ENCODE data around the gene EDN3.

EDN3 gene

DNA sequence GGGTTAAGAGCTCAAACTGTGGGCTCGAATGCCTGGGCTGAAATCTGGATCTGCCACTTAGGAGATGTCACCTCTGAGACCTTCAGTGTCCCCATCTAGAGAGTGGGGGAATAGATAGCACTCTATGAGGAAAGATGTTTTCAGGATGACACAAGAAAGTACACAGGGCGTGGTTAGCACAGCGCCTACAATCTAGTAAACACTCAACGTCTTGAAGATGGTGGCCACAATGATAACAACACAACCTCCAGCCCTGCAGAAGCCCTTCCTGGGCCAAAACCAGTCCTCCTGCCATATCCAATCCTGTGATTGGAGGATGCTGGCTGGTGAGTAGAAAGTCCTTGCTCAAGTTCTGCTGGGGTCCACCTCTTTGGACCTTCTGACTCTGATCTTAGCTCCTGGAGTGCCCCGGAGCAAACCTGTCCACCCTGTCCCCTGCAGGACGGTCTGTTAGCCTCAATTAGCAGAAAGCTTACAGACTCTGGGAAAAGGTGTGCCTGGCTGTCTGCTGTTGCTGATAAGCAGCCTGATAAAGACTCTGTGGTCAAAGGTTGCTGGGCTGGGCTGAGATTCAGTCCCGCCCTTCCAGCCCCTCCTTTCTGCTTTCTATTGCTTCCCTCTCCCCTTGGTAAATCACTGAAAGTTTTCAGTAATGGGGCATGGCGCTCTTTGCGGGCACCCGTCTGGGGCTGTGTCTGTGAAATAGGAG lies 8.2 kb downstream of the EDN3 start:
- no peak for DNase-seq

DNA sequence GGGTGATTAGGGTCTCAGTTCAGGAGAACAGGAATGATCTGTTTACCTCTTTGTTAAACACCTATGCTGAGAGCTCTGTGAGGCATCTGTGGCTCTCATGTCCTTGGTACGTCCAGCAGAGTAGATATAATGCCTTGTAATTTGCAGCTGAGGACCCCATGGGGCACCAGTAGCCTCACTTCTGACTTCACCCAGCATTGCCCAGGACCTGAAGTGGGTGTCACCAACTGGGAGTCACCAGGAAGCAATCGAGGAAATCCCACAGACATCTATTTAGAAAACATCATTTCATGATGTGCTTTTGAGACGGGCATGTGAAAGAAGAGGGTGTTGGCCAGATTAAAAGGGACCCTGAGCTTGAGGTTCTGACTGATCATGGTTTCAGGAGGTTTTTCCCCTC lies 8.8 kb downstream of the EDN3 start:
- DNase-seq = no peak

DNA sequence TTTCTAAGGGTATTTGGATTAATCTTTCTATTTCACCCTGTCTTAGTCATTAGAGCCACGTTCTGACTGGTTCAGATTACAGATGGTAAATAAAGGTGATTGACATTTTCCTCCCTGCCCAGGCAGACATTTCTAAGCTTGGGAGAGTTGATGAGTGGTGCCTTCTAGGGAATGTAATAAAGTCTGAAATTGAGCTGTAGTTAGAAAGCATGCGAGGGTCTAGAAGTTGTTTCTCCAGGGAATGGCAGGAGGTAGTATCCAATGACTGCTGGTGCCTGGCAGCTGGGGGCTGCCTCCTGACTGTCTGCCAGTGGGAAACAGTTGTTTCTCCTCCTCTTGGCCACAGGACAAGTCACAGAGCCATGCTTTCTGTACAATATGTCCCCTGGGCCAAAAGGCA lies 14.6 kb downstream of the EDN3 start:
- DNase-seq = no peak

DNA sequence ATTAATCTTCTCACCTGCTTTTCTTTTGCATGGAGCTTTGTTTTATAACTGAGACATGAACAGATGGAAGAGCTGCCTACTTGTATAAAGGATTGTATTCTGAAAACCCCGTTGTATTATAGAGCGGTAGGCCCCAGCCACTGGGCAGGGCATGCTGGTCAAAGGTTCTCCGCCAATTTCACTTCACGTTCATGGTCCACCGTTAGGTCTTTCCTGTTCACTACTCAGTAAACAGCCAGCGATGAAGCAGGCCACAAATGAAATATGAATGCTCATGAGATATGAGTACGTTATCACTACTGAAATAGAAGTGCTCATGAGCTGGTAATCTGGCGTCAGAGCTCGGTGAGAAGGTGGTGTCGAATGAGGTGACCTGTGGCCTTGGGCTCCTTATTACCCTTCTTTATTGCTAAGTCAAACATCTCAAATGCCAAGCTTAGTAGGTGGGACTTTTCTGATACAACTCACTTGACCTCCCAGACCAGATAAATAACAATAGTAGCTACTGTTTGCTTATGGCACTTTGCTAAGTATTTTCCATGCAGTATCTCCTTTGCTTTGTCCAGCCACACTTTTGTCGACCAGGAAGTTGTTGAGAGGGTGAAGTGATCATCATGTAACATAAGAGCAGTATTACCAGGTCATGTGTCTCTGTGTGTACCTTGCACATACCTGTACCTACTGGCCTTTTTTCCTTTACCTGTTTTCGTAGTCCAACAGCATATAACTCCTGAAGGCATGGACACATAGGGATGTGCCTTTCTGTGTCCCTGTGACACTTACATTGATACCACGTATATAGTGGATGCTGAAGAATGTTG lies 16.7 kb downstream of the EDN3 start:
- DNase-seq = no peak

GRCh38 chr20:59318201-59318790 lies 17.9 kb downstream of the EDN3 start:
- no peak for DNase-seq

DNA sequence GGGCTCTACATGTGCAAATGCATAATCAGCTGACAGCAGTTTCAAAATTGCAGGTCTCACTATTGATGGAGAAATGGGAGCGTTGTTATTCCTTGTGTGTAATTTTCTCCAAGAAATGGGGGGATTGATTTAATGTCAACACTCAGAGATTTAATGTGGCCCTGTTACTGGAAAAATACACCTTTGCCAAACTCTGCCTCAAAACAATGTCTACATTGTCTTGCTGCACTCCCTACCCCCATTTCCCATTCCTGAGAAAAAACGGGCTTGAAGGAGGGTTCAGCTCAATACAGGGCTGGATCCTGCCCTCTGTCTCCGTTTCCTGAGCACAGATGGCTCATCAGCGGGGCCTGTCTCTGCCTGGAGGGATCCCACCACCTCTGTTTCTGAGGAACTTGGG lies 18.4 kb downstream of the EDN3 start:
- DNase-seq = no peak

- no peak for DNase-seq
These were observed 20.0 kb downstream of the EDN3 start for GRCh38 chr20:59320426-59320825.

DNA sequence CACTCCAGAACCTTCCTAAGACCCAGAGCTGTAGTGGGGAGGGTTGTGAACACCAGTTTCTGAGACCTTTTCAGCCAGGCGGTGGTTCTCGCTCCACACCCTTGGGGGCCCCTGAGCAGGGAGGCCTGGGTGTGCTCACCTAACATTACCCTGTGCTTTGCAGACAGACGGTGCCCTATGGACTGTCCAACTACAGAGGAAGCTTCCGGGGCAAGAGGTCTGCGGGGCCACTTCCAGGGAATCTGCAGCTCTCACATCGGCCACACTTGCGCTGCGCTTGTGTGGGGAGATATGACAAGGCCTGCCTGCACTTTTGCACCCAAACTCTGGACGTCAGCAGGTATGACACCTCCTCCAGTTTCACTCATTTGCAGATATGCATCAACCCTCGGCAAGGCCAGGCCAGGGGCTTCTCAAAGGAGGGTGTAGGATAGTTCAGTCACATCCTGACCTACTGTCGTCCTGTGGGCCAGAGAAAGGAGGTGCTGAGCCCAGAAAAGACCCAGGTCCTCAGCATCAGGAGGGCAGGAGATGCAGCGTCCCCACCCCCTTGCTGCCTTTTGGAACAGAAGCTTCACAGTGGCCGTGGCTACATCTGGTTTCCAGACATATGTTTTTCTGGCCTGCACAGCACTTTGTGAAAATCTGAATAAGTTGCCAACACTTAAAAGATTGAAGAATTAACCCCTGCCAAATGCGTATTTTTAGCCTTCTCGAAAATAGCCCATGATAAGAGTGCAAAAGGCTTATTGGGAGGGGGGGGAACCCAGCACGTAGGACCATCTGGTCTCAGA lies 20.6 kb downstream of the EDN3 start:
- no peak for DNase-seq

DNA sequence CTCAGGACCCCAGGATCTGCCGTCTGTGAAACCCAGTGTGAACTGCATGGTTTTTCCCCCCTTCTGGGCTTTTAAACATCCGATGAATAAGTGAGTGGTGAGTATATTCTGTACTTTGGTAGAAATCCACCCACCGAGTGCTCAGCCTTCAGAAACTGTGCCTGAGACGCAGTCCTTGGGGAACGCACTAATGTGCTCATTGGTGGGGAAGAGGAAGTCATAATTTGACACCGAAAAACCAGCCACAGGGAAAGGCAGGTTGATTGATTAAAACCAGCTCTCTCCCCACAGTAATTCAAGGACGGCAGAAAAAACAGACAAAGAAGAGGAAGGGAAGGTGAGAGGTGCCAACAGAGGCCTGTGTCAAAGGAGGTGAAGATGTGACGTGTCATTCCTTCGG lies 21.7 kb downstream of the EDN3 start:
- no peak for DNase-seq

DNA sequence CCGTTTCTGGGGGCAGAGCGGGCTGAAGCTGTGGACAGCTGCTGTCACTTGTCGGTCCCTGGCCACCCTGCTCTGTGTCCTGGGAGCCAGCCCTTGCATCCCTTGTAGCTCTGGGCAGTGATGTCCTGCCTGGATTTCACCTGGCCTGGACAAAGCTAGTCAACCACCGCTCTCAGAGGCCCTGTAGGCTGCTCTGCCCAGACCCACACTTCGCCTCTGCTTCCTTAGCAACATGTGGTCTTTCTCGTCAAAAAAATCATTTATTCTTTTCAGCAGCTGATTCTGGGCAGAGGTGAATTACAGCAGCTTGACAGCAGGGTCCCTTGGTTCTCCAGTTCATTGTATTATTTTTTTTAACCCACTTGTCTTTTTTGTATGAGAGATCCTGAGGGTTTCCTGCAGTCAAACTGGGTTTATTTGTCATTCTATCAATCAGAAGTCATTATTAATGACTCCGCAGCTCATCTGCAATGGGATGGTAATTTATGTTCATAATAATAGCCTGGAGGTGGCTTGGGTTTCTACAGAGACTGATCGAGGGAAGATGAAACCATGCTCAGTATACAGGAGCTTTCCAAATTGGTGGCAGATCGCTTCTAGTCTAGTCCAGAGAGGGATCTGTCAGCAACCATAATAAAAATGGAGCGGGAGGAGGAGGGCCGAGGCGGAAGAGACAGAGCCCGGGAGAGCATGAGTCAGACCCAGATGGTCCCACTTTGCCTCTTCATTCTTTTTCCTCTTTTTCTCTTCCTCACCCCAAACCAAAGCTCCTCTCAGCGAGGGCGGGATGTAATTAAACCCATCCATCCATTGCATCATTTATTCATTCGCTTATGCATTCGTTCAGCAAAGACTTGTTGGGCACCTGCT lies 22.4 kb downstream of the EDN3 start:
- DNase-seq = no peak

DNA sequence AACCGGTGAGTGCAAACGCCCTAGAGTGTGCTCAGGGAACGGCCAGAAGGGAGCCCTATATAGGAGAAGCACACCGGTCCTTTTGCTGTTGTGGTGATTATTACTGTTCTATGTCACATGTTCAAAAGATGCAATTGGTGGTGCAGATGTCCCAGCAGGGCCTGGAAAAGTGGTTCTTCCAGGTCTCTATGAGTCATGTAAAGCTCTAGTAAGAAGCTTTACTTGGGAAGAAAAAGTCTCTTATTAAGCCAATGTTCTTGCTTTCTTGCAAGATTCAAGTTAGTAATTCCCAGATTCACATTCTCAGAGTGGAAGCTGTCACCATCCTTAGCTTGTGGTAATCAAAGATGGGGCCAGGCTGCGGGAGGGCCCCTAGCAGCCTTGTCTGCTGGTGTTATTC lies 23.3 kb downstream of the EDN3 start:
- no peak for DNase-seq

- DNase-seq = no peak
These were observed 24.2 kb downstream of the EDN3 start for GRCh38 chr20:59324521-59325141.

- no peak for DNase-seq
These were observed 24.7 kb downstream of the EDN3 start for GRCh38 chr20:59325142-59325523.

GRCh38 chr20:59326188-59326587 lies 25.8 kb downstream of the EDN3 start:
- no peak for DNase-seq

DNA sequence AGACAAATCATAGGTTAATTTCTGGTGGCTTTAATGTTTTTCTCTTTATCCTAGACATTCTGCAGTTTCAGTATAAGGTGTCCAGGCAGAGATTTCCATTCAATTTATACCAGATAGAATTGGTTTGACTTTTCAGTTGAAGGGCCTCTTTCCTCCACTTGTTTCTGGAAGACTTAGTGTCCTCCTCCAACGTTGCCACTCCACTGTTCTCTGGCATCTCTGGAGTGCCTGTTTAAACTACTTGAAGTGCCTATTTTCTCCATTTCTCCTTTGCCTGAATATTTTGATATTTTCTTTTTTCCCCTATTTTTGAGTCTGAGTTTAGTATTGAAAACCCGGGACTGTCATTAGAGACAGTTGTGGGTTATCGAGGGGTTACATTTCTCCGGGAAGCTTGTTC lies 27.7 kb downstream of the EDN3 start:
- DNase-seq = no peak

DNA sequence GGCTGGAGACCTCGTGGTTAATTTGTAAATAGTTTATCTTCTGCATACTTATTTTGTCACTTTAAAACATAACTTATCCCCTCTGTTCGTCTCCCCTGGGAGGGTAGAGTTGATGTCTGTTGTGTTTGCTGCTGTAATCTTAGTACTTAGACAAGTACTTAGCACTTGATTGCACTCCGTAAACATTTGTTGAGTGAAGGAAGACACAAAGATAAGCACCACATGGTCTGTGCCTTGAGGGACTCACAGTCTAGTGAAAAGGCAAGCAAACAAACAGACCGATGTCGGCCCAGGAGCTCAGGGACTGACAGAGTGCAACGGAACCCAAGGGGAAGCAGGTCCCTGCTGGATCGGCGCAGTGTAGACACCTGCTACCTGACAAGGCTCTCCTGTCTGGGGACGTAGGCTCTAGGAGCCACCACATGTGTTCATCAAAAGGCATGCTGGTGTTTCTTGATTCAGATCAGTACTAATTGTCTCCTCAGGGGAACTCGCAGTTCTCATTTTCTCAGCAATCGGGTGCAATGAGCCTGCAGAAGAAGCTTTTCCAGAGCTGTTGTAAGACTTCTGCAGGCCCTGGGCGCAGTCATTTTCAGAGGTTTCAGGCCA lies 31.4 kb downstream of the EDN3 start:
- DNase-seq = no peak

DNA sequence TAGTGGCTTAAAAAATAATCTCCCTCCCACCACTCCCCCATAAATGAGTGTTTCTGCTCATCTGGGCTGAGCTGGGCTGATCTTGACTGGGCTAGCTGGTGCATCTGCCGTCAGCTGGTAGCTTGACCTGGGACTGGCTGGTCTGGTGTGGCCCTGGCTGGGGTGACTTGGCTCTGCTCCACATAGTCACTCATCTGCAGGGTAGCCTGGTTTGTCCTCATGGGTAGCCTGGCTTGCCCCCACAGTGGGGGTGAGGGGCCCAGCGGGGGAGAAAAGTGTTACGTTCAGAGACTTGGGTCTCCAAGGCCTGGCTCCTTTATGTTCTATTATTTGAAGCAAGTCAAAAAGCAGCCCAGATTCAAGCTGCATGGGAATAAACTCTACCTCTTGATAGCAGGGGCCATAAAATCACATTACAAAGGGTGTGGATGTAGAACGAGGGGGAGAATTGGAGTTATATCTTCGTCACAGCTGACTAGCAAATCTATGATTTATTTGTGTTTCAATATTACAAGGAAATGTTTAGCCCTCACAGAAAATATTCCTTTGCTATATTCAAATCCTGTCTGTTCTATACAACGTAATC lies 32.9 kb downstream of the EDN3 start:
- DNase-seq = no peak

DNA sequence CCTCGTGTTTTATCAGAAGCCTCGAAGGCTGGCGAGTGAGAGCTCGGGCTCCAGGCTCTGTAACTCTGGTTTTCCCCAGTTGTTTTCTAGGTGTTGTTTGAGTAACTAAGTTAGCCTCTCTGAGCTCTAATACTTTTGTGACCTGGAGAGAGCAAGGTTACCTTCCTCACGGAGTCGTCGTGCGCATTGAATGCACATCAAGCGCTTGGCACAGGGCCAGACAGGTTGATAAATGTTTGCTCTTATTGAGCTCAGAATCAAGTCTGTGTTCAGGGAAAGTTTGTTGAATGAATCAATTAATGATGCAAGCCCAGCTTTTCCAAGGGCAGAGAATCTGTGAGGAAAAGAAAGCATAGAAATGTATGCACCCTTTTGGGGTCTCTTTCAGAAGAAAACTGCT lies 33.5 kb downstream of the EDN3 start:
- DNase-seq = no peak

GRCh38 chr20:59334651-59335300 lies 34.4 kb downstream of the EDN3 start:
- no peak for DNase-seq

GRCh38 chr20:59335377-59335776 lies 35.0 kb downstream of the EDN3 start:
- no peak for DNase-seq

- no peak for DNase-seq
These were observed 36.1 kb downstream of the EDN3 start for GRCh38 chr20:59336540-59336939.

Measured in activated gamma-delta T cell treated with Interleukin-2 at 50 U/mL for 16 hours (primary cell).